Hepatocyte (in vitro differentiated cells): ENCODE results near the gene CYP8B1. TPM values are rescaled to one million over a fixed set of nuclear protein-coding genes. Genes with fewer than 3 reads are reported as not detected.
A peak's percentile ranks its signal among the peaks of the same experiment; 100 is the strongest.

Source experiments
- DNase-seq: peaks from one replicate; pipeline ENCODE4 v3.0.0-alpha.2; 2016; ENCODE audit warnings: low spot score
- H2AFZ ChIP-seq: fragments of 200-600 bp; sonication (generic); 2 replicates; pipeline ENCODE4 v1.6.0; 2016; ENCODE audit warnings: antibody characterized with exemption, mild to moderate bottlenecking
- H3K27ac ChIP-seq: fragments of 200-600 bp; sonication (generic); 2 replicates; pipeline ENCODE4 v1.5.1; 2016; ENCODE audit warnings: mild to moderate bottlenecking
- H3K27me3 ChIP-seq: fragments of 200-600 bp; sonication (generic); 2 replicates; pipeline ENCODE4 v1.6.1; 2016
- H3K36me3 ChIP-seq: fragments of 200-600 bp; sonication (generic); replicated peaks from 2 replicates; pipeline ENCODE4 v1.5.1; 2016; ENCODE audit warnings: low read depth; ENCODE audit not compliant: insufficient read depth
- H3K4me1 ChIP-seq: fragments of 200-600 bp; sonication (generic); 2 replicates; pipeline ENCODE4 v1.5.1; 2016; ENCODE audit warnings: mild to moderate bottlenecking, moderate library complexity; ENCODE audit not compliant: insufficient read depth
- H3K4me2 ChIP-seq: fragments of 200-600 bp; sonication (generic); 2 replicates; pipeline ENCODE4 v1.6.0; 2016
- H3K4me3 ChIP-seq: fragments of 200-600 bp; sonication (generic); 2 replicates; pipeline ENCODE4 v1.5.1; 2016; ENCODE audit warnings: mild to moderate bottlenecking
- H3K79me2 ChIP-seq: fragments of 200-600 bp; sonication (generic); 2 replicates; pipeline ENCODE4 v1.6.0; 2017; ENCODE audit warnings: mild to moderate bottlenecking
- H3K9me2 ChIP-seq: fragments of 200-600 bp; sonication (generic); replicated peaks from 2 replicates; pipeline ENCODE4 v1.6.0; 2017; ENCODE audit warnings: mild to moderate bottlenecking; ENCODE audit not compliant: insufficient read depth
- H3K9me3 ChIP-seq: fragments of 200-600 bp; sonication (generic); 2 replicates; pipeline ENCODE4 v1.5.1; 2016; ENCODE audit warnings: low read depth, mild to moderate bottlenecking
- H4K20me1 ChIP-seq: fragments of 200-600 bp; sonication (generic); 2 replicates; pipeline ENCODE4 v1.6.0; 2016; ENCODE audit warnings: mild to moderate bottlenecking; ENCODE audit not compliant: insufficient read depth, poor library complexity, severe bottlenecking
- EZH2 ChIP-seq: fragments of 200-600 bp; sonication (generic); IDR thresholded peaks from 2 replicates; pipeline ENCODE4 v1.6.1; 2016; ENCODE audit warnings: antibody characterized with exemption, mild to moderate bottlenecking, borderline replicate concordance
- EZH2phosphoT487 ChIP-seq: fragments of 200-600 bp; sonication (generic); IDR thresholded peaks from one replicate; pipeline ENCODE4 v1.6.1; 2018; ENCODE audit warnings: antibody characterized with exemption, mild to moderate bottlenecking, low read depth, moderate library complexity; ENCODE audit not compliant: unreplicated experiment, severe bottlenecking
- WGBS: methylation state at CpG from one replicate; pipeline ENCODE4 v1.1.6; 2016; ENCODE audit warnings: low lambda C conversion rate; ENCODE audit errors: missing lambda C conversion rate; 5-methylcytosine and 5-hydroxymethylcytosine counted together
- polyA plus RNA-seq: library from polyadenylated mRNA; unstranded; fragments of >200 nt; fragmentation: Nextera tagmentation; extraction: Ambion mirVana; gene quantifications from 2 replicates; pipeline ENCODE4 v1.2.1, GENCODE V29; 2016
- total RNA-seq: library from RNA; depleted of rRNA; stranded (reverse); fragments of >200 nt; gene quantifications from 2 replicates; pipeline ENCODE4 v1.2.3, GENCODE V29; 2014
- TF ChIP-seq, protein P1 (sequence below): fragments of 200-600 bp; sonication (generic); IDR thresholded peaks from 2 replicates; pipeline ENCODE4 v1.5.1; 2016; ENCODE audit warnings: antibody characterized with exemption, mild to moderate bottlenecking; ENCODE audit not compliant: poor library complexity

The CYP8B1 gene
- total and polyA plus RNA-seq, 2 experiments from 2014 or later, result 4.5 to 5.7 TPM

DNA sequence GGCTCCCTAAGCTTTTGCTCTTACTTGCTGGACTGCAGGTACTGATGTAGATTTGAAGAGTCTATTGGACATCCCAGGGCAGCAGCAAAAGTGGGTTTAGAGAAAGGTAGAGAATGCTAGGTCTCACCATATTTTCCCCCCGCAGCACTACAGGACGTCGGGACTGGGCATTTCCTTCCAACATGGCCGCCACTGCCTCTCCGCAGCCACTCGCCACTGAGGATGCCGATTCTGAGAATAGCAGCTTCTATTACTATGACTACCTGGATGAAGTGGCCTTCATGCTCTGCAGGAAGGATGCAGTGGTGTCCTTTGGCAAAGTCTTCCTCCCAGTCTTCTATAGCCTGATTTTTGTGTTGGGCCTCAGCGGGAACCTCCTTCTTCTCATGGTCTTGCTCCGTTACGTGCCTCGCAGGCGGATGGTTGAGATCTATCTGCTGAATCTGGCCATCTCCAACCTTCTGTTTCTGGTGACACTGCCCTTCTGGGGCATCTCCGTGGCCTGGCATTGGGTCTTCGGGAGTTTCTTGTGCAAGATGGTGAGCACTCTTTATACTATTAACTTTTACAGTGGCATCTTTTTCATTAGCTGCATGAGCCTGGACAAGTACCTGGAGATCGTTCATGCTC is 11.2 kb downstream of the CYP8B1 start:
- Histone ChIP-seq H3K27ac (no peak overlapping the region), H3K9me2 (no peaks in the 10 kb centered on the region), H2AFZ (no peak overlapping the region), H3K36me3 (no peaks in the 10 kb centered on the region), H3K4me1 (no peaks in the 10 kb centered on the region), H3K4me2 (no peak overlapping the region), H3K27me3 (no peaks in the 10 kb centered on the region), H3K4me3 (no peak overlapping the region), H3K9me3 (no peaks in the 10 kb centered on the region), H3K79me2 (no peaks in the 10 kb centered on the region), H4K20me1 (no peaks in the 10 kb centered on the region)
- DNase-seq, result no peak
- TF ChIP-seq EZH2 (no peak), EZH2phosphoT487 (no peak)
- 95% methylated on average over 15 of the region's 15 CpGs for WGBS

DNA sequence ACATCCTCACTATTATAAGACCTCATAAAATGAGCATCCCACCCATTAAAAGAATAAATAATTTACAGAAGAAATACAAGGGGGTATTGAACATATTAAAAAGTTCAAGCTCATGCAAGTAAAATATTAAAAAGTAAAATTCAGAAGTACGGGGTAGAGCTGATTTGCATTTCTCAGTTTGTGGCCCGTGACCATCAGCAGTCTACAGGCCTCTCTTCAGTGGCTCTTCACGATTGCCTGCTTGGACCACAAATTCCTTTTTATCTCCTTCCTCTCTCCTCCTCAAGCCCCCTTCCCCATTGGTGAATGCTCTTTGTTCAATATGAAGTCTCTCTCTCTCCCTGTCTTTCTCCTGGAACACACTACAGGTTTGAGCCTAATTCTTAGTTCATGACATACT is 19.1 kb downstream of the CYP8B1 start:
- Histone ChIP-seq H3K9me2 (no peaks in the 10 kb centered on the region), H3K4me3 (no peak overlapping the region), H4K20me1 (no peaks in the 10 kb centered on the region), H3K36me3 (no peaks in the 10 kb centered on the region), H3K4me2 (no peak overlapping the region), H3K9me3 (no peaks in the 10 kb centered on the region), H3K27ac (peak overlapping the region; percentile 71), H3K27me3 (no peaks in the 10 kb centered on the region), H3K4me1 (peaks cover 24% of the 10 kb centered on the region), H3K79me2 (no peaks in the 10 kb centered on the region), H2AFZ (no peak overlapping the region)
- 89% methylated on average over 3 of the region's 3 CpGs for WGBS
- DNase-seq, result no peak
- TF ChIP-seq, protein P1, sequence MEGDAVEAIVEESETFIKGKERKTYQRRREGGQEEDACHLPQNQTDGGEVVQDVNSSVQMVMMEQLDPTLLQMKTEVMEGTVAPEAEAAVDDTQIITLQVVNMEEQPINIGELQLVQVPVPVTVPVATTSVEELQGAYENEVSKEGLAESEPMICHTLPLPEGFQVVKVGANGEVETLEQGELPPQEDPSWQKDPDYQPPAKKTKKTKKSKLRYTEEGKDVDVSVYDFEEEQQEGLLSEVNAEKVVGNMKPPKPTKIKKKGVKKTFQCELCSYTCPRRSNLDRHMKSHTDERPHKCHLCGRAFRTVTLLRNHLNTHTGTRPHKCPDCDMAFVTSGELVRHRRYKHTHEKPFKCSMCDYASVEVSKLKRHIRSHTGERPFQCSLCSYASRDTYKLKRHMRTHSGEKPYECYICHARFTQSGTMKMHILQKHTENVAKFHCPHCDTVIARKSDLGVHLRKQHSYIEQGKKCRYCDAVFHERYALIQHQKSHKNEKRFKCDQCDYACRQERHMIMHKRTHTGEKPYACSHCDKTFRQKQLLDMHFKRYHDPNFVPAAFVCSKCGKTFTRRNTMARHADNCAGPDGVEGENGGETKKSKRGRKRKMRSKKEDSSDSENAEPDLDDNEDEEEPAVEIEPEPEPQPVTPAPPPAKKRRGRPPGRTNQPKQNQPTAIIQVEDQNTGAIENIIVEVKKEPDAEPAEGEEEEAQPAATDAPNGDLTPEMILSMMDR, result no peak
- no peak for TF ChIP-seq EZH2phosphoT487
- no peak for TF ChIP-seq EZH2

DNA sequence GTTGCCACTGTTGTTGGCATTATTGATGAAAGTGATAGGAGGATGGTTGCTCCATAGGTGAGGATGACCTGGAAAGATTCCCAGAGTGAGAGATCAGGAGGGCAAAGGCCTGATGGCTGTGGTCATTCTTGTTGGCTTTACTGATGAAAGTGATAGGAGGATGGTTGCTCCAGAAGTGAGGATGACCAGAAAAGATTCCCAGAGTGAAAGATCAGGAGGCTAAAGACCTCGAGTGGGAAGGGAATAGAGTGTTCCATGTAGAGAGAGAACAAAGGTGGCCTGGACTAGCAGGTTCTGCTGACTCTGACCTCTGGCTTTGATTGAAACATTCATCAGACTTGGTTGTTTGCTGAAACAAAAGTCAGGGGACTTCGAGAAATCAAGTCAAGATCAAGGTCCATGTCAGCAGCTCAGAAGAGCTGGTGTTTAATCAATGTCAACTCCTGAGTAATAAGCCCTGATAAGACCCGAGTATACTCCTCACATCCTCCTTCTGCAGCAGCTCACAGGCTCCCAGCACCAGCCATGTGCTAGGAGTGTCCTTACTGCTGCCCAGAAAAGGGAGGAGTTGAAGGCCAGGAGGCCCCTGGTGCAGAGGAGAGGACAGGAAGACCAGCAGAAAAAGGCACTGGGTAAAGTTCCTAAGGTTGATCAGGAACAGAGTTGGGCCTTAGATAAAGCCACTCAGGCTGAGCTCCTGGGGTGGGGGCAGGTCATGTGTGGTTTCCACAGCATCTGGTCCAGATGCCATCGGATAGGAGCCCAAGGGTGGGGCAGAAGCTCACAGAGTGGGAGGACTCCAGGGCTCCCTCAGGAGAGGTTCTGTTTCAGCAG is 19.9 kb downstream of the CYP8B1 start:
- Histone ChIP-seq H3K27me3 (no peaks in the 10 kb centered on the region), H3K9me2 (no peaks in the 10 kb centered on the region), H3K4me1 (peaks cover 24% of the 10 kb centered on the region), H3K79me2 (no peaks in the 10 kb centered on the region), H4K20me1 (no peaks in the 10 kb centered on the region), H3K9me3 (no peaks in the 10 kb centered on the region), H3K27ac (peak overlapping the region; percentile 71), H3K4me3 (no peak overlapping the region), H3K36me3 (no peaks in the 10 kb centered on the region), H2AFZ (no peak overlapping the region), H3K4me2 (no peak overlapping the region)
- 51% methylated on average over 4 of the region's 4 CpGs for WGBS
- DNase-seq, result peak; percentile 52
- TF ChIP-seq EZH2 (no peak), EZH2phosphoT487 (no peak)
- TF ChIP-seq, protein P1, result no peak

DNA sequence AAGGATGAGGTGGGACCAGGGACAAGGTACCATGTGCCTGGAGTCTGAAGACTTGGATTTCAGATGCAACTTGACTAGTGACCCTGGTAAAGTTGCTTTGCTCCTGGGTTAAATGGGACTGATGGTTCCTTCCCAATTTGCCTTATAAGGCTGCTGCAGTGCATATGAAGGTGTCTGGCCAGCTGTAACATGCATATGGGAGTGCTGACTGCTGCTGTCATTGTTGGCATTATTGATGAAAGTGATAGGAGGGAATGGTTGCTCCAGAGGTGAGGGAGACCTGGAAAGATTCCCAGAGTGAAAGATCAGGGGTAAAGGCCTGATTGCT is 20.5 kb downstream of the CYP8B1 start:
- H3K27ac ChIP-seq, result peak overlapping the region; percentile 71
- TF ChIP-seq EZH2 (no peak), EZH2phosphoT487 (no peak)
- TF ChIP-seq, protein P1, result no peak
- H3K4me1 ChIP-seq, result peaks cover 24% of the 10 kb centered on the region
- H3K4me2 ChIP-seq, result no peak overlapping the region
- no peaks in the 10 kb centered on the region for H3K36me3 ChIP-seq
- no peaks in the 10 kb centered on the region for H4K20me1 ChIP-seq
- no peak overlapping the region for H2AFZ ChIP-seq
- DNase-seq, result no peak
- H3K79me2 ChIP-seq, result no peaks in the 10 kb centered on the region
- H3K27me3 ChIP-seq, result no peaks in the 10 kb centered on the region
- H3K4me3 ChIP-seq, result no peak overlapping the region
- H3K9me2 ChIP-seq, result no peaks in the 10 kb centered on the region
- no peaks in the 10 kb centered on the region for H3K9me3 ChIP-seq
